Stimulated activated CD8-positive, alpha-beta memory T cell treated with anti-CD3 and anti-CD28 coated beads, Interleukin-7, amount 100 ng/mL, for 4 hours (primary cell): ENCODE measurements around the gene APP.
"Not testable (repeated sequence)": the region's sequence is repeated elsewhere in the genome, so short reads cannot be mapped to it uniquely, and the experiment has no call there.

Source experiments
- DNase-seq, 2 donors: peaks; one replicate each; pipeline ENCODE4 v3.0.0-alpha.2; 2020; ENCODE audit warnings: low read depth in 2 of 2

APP gene

GRCh38 chr21:25944082-25944481, 226.5 kb downstream of the APP start:
- no peak for DNase-seq

GRCh38 chr21:25942135-25942534, 228.4 kb downstream of the APP start:
- DNase-seq = no peak

- DNase-seq = no peak
These were observed 231.2 kb downstream of the APP start for GRCh38 chr21:25939396-25939761.

GRCh38 chr21:25938658-25939395, 231.7 kb downstream of the APP start:
- DNase-seq = no peak

GRCh38 chr21:25936776-25937175, 233.8 kb downstream of the APP start:
- no peak for DNase-seq

- no peak for DNase-seq
These were observed 235.8 kb downstream of the APP start for GRCh38 chr21:25934771-25935224.

GRCh38 chr21:25934130-25934529, 236.4 kb downstream of the APP start:
- no peak for DNase-seq

- no peak for DNase-seq
These were observed 238.8 kb downstream of the APP start for GRCh38 chr21:25931765-25932164.

- DNase-seq = no peak
These were observed 240.6 kb downstream of the APP start for GRCh38 chr21:25929856-25930520.

GRCh38 chr21:25927195-25927880, 243.2 kb downstream of the APP start:
- no peak for DNase-seq

GRCh38 chr21:25925936-25926335, 244.6 kb downstream of the APP start:
- DNase-seq = no peak

- no peak for DNase-seq
These were observed 245.3 kb downstream of the APP start for GRCh38 chr21:25925064-25925800.

GRCh38 chr21:25918152-25918551, 252.4 kb downstream of the APP start:
- not testable (repeated sequence) for DNase-seq

- no peak for DNase-seq
These were observed 254.3 kb downstream of the APP start for GRCh38 chr21:25916226-25916625.

- no peak for DNase-seq
These were observed 257.1 kb downstream of the APP start for GRCh38 chr21:25913479-25913878.

GRCh38 chr21:25912402-25912746, 258.2 kb downstream of the APP start:
- no peak for DNase-seq

- no peak for DNase-seq
These were observed 258.7 kb downstream of the APP start for GRCh38 chr21:25911730-25912401.

GRCh38 chr21:25910809-25911208, 259.8 kb downstream of the APP start:
- DNase-seq = no peak

GRCh38 chr21:25909341-25909740, 261.2 kb downstream of the APP start:
- no peak for DNase-seq

GRCh38 chr21:25908495-25908894, 262.1 kb downstream of the APP start:
- DNase-seq = no peak

GRCh38 chr21:25907573-25908275, 262.8 kb downstream of the APP start:
- no peak for DNase-seq
